HepG2 (cell line): Measurements from ENCODE around the gene ZNF629. TPM values are rescaled to one million over a fixed set of nuclear protein-coding genes. Genes with fewer than 3 reads are reported as not detected.

ENCODE experiments used
- BCL6 ChIP-seq: IDR thresholded peaks from 2 replicates; pipeline ENCODE4 v1.6.1; 2016; ENCODE audit warnings: missing genetic modification reagents, missing compliant biosample characterization
- BRD4 ChIP-seq: sonication (generic); formaldehyde crosslinking; IDR thresholded peaks from 2 replicates; pipeline ENCODE4 v1.4.0; 2020; ENCODE audit warnings: missing genetic modification reagents
- CCDC6 ChIP-seq: sonication (generic); formaldehyde crosslinking; IDR thresholded peaks from 2 replicates; pipeline ENCODE4 v1.8.1; 2022; ENCODE audit warnings: mild to moderate bottlenecking, missing genetic modification reagents, moderate library complexity
- FOXC1 ChIP-seq: sonication (generic); formaldehyde crosslinking; IDR thresholded peaks from 2 replicates; pipeline ENCODE4 v1.8.0; 2022; ENCODE audit warnings: mild to moderate bottlenecking, missing genetic modification reagents, borderline replicate concordance
- HNF4A ChIP-seq: sonication (generic); formaldehyde crosslinking; IDR thresholded peaks from 2 replicates; pipeline ENCODE4 v1.4.0; 2020; ENCODE audit warnings: missing genetic modification reagents
- MTA1 ChIP-seq: sonication (generic); formaldehyde crosslinking; IDR thresholded peaks from 2 replicates; pipeline ENCODE4 v1.4.0; 2020; ENCODE audit warnings: missing genetic modification reagents, mild to moderate bottlenecking, borderline replicate concordance
- NCOA5 ChIP-seq: sonication (generic); formaldehyde crosslinking; IDR thresholded peaks from 2 replicates; pipeline ENCODE4 v1.4.0; 2020; ENCODE audit warnings: missing genetic modification reagents
- NKX3-1 ChIP-seq: sonication (generic); formaldehyde crosslinking; IDR thresholded peaks from 2 replicates; pipeline ENCODE4 v1.5.0; 2020; ENCODE audit warnings: missing genetic modification reagents
- NONO ChIP-seq, 2 experiments: fragments of 450-650 bp in 1 of 2; sonication (generic) in 1 of 2; formaldehyde crosslinking in 1 of 2; IDR thresholded peaks in 1 of 2; conservative IDR thresholded peaks in 1 of 2; 2 replicates each; pipeline versions ENCODE4 v1.6.1 to v1.8.0; 2017 to 2022; ENCODE audit warnings: mild to moderate bottlenecking in 1 of 2, missing genetic modification reagents in 1 of 2, moderate library complexity in 1 of 2
- POLR2A ChIP-seq, 2 experiments: IDR thresholded peaks; 2 replicates each; pipeline ENCODE4 v1.6.1; 2011; ENCODE audit warnings: low read depth in 2 of 2, low read length in 2 of 2, mild to moderate bottlenecking in 1 of 2, moderate library complexity in 1 of 2; ENCODE audit not compliant: insufficient read depth in 1 of 2
- POLR2AphosphoS2 ChIP-seq: IDR thresholded peaks from 2 replicates; pipeline ENCODE4 v1.6.1; 2011; ENCODE audit warnings: low read depth, low read length, improper control_type of control experiment
- POLR2AphosphoS5 ChIP-seq: IDR thresholded peaks from 2 replicates; pipeline ENCODE4 v1.6.1; 2012; ENCODE audit warnings: low read depth, low read length
- RBFOX2 ChIP-seq: fragments of 200-400 bp; formaldehyde crosslinking; IDR thresholded peaks from 2 replicates; pipeline ENCODE4 v1.6.1; 2017; ENCODE audit warnings: low read depth, mild to moderate bottlenecking, low read length
- RBM39 ChIP-seq: fragments of 200-400 bp; formaldehyde crosslinking; IDR thresholded peaks from one replicate; pipeline ENCODE4 v1.6.1; 2018; ENCODE audit warnings: antibody characterized with exemption, mild to moderate bottlenecking, low read depth, low read length; ENCODE audit not compliant: poor library complexity, severe bottlenecking
- SNAI1 ChIP-seq: sonication (generic); formaldehyde crosslinking; IDR thresholded peaks from 2 replicates; pipeline ENCODE4 v1.5.0; 2020; ENCODE audit warnings: mild to moderate bottlenecking, missing genetic modification reagents, borderline replicate concordance
- STAG1 ChIP-seq: sonication (generic); formaldehyde crosslinking; IDR thresholded peaks from 2 replicates; pipeline ENCODE4 v1.4.0; 2020; ENCODE audit warnings: missing genetic modification reagents
- XBP1 ChIP-seq: sonication (generic); formaldehyde crosslinking; IDR thresholded peaks from 2 replicates; pipeline ENCODE4 v1.5.0; 2020; ENCODE audit warnings: missing genetic modification reagents
- YY1 ChIP-seq: IDR thresholded peaks from 2 replicates; pipeline ENCODE4 v1.6.1; 2011; ENCODE audit warnings: low read length, low read depth, moderate library complexity, mild to moderate bottlenecking; ENCODE audit not compliant: insufficient read depth, insufficient replicate concordance
- ZFX ChIP-seq: sonication (generic); formaldehyde crosslinking; IDR thresholded peaks from 2 replicates; pipeline ENCODE4 v1.4.0; 2020; ENCODE audit warnings: mild to moderate bottlenecking, low read depth, missing genetic modification reagents, moderate library complexity
- ZNF253 ChIP-seq: sonication (generic); formaldehyde crosslinking; IDR thresholded peaks from 2 replicates; pipeline ENCODE4 v1.8.0; 2022; ENCODE audit warnings: mild to moderate bottlenecking, missing genetic modification reagents, borderline replicate concordance
- ZNF256 ChIP-seq: sonication (generic); formaldehyde crosslinking; conservative IDR thresholded peaks from 2 replicates; pipeline ENCODE4 v1.4.0; 2020; ENCODE audit warnings: missing genetic modification reagents
- ZNF263 ChIP-seq: sonication (generic); formaldehyde crosslinking; IDR thresholded peaks from 2 replicates; pipeline ENCODE4 v1.4.0; 2020; ENCODE audit warnings: missing genetic modification reagents
- ZNF274 ChIP-seq: sonication (generic); formaldehyde crosslinking; IDR thresholded peaks from 2 replicates; pipeline ENCODE4 v1.5.1; 2020; ENCODE audit warnings: mild to moderate bottlenecking, missing genetic modification reagents
- ZNF343 ChIP-seq: sonication (generic); formaldehyde crosslinking; IDR thresholded peaks from 2 replicates; pipeline ENCODE4 v1.4.0; 2020; ENCODE audit warnings: mild to moderate bottlenecking, missing genetic modification reagents
- ZNF572 ChIP-seq: sonication (generic); formaldehyde crosslinking; IDR thresholded peaks from 2 replicates; pipeline ENCODE4 v1.5.1; 2020; ENCODE audit warnings: mild to moderate bottlenecking, missing genetic modification reagents
- ZNF660 ChIP-seq: sonication (generic); formaldehyde crosslinking; IDR thresholded peaks from 2 replicates; pipeline ENCODE4 v1.5.1; 2020; ENCODE audit warnings: mild to moderate bottlenecking, low read depth, missing genetic modification reagents, borderline replicate concordance
- ZNF766 ChIP-seq: sonication (generic); formaldehyde crosslinking; IDR thresholded peaks from 2 replicates; pipeline ENCODE4 v1.5.0; 2020; ENCODE audit warnings: missing genetic modification reagents, borderline replicate concordance
- ZNF776 ChIP-seq: sonication (generic); formaldehyde crosslinking; IDR thresholded peaks from 2 replicates; pipeline ENCODE4 v1.4.0; 2020; ENCODE audit warnings: mild to moderate bottlenecking, missing genetic modification reagents
- ZNF790 ChIP-seq: sonication (generic); formaldehyde crosslinking; IDR thresholded peaks from 2 replicates; pipeline ENCODE4 v1.8.0; 2022; ENCODE audit warnings: missing genetic modification reagents, mild to moderate bottlenecking, borderline replicate concordance
- ZNF83 ChIP-seq: sonication (generic); formaldehyde crosslinking; IDR thresholded peaks from 2 replicates; pipeline ENCODE4 v1.4.0; 2020; ENCODE audit warnings: missing genetic modification reagents, mild to moderate bottlenecking, borderline replicate concordance
- ZNF883 ChIP-seq: sonication (generic); formaldehyde crosslinking; IDR thresholded peaks from 2 replicates; pipeline ENCODE4 v1.5.1; 2020; ENCODE audit warnings: mild to moderate bottlenecking, missing genetic modification reagents; ENCODE audit errors: not compliant biosample characterization
- ZSCAN12 ChIP-seq: sonication (generic); formaldehyde crosslinking; IDR thresholded peaks from 2 replicates; pipeline ENCODE4 v1.9.0; 2021; ENCODE audit warnings: mild to moderate bottlenecking, missing genetic modification reagents
- ZSCAN21 ChIP-seq: sonication (generic); formaldehyde crosslinking; IDR thresholded peaks from 2 replicates; pipeline ENCODE4 v1.8.0; 2022; ENCODE audit warnings: mild to moderate bottlenecking, missing genetic modification reagents, moderate library complexity, borderline replicate concordance
- polyA plus RNA-seq, 8 experiments: library from polyadenylated mRNA; depleted of rRNA in 3 of 8; stranded (reverse) in 7 of 8; unstranded in 1 of 8; fragments of >200 nt; fragmentation: Illumina TruSeq in 4 of 8; extraction: Trizol in 4 of 8; gene quantifications; 2 replicates each; pipeline versions ENCODE4 v1.2.1 to v1.2.3, GENCODE V29; 2011 to 2016; ENCODE audit warnings: low read depth in 4 of 8, missing spikeins in 1 of 8, mixed read lengths in 1 of 8; ENCODE audit not compliant: insufficient read depth in 1 of 8
- total RNA-seq, 5 experiments: library from RNA; depleted of rRNA; stranded (reverse); fragments of >200 nt; fragmentation: Illumina TruSeq; extraction: Trizol; gene quantifications; 2 replicates each; pipeline ENCODE4 v1.2.3, GENCODE V29; 2016; ENCODE audit warnings: low read depth in 1 of 5

ZNF629 gene
- total and polyA plus RNA-seq, 2 of the 13 experiments (the other 11 are each of a cell fraction or from before 2014, with no cell fraction given): 6.1 to 16.5 TPM

DNA sequence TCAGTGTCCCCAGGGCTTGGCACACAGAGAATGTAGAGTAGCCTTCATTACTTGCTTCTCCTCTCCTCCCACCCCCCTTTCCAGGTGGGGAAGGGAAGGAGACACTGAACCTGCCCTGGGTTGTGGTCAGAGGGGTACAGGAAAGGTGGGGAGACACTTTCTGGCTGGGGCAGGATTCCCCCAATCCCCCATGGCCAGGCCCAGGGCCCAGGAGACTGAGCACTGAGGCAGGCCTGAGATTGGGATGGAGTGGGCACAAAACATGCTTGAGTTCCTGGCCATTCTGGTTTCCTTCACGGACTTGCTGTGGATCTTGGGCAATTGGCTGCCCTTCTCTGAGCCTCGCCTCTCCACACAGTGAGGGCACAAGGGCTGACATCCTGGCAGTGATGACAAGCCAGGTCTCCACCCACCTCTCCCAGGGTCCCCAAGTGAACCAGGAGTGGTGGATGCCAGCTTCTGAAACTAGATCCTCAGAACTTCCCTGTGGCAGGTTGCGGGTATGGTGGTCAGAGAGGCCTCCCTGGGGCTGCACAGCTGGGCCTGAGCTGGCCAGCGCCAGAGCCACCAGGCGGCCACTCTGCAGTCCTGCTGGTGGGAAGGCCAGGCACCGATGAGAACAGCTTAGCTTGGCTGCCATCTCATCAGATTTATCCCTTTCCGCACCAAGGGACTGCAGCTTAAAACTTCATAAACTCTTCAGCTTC is 9.3 kb downstream of the ZNF629 start (continued):
- TF ChIP-seq ZNF83 (CRISPR knock-in tag) (no peak), ZNF256 (CRISPR knock-in tag) (peak; percentile 82; the same call in 1 of the 2 replicates), NCOA5 (CRISPR knock-in tag) (peak; percentile 80; the same call in 1 of the 2 replicates), ZNF776 (CRISPR knock-in tag) (0 out of 2 replicates have a peak, but pooled peaks have one; percentile 57), POLR2AphosphoS2 (no peak), ZSCAN12 (CRISPR knock-in tag) (peak; percentile 72; the same call in 1 of the 2 replicates), FOXC1 (CRISPR knock-in tag) (no peak), RBM39 (peak; percentile 45), ZFX (CRISPR knock-in tag) (peak; percentile 35; the same call in 1 of the 2 replicates), BRD4 (CRISPR knock-in tag) (no peak; the same call in 1 of the 2 replicates), HNF4A (peak; percentile 20; the same call in 1 of the 2 replicates), BCL6 (CRISPR knock-in tag) (no peak), STAG1 (CRISPR knock-in tag) (peak; percentile 5; the same call in 1 of the 2 replicates), SNAI1 (0 out of 2 replicates have a peak, but pooled peaks have one; percentile 7), ZNF660 (CRISPR knock-in tag) (0 out of 2 replicates have a peak, but pooled peaks have one; percentile 78), ZNF343 (peak; percentile 72), XBP1 (CRISPR knock-in tag) (peak; percentile 75; the same call in 1 of the 2 replicates), MTA1 (CRISPR knock-in tag) (peak; percentile 59; the same call in 1 of the 2 replicates), RBFOX2 (peak; percentile 64), YY1 (no peak), ZNF572 (no peak), ZNF263 (CRISPR knock-in tag) (peak; percentile 35; the same call in 1 of the 2 replicates), NONO (IDR thresholded peaks at IDR 0.05) (no peak), NONO (CRISPR knock-in tag; conservative IDR thresholded peaks at IDR 0.05) (peak; percentile 36; the same call in 1 of the 2 replicates), ZNF790 (no peak), ZNF274 (CRISPR knock-in tag) (0 out of 2 replicates have a peak, but pooled peaks have one; percentile 24), ZSCAN21 (CRISPR knock-in tag) (0 out of 2 replicates have a peak, but pooled peaks have one; percentile 32), ZNF766 (peak; percentile 55; the same call in 1 of the 2 replicates), POLR2A (IDR thresholded peaks at IDR 0.05; ENCODE audit: insufficient read depth in 1 of 2, low read depth in 2 of 2, low read length in 2 of 2) (peak; percentile 20 to 51; a peak in 3 of 4 replicates), NKX3-1 (CRISPR knock-in tag) (0 out of 2 replicates have a peak, but pooled peaks have one; percentile 25), ZNF883 (CRISPR knock-in tag) (peak; percentile 24), POLR2AphosphoS5 (peak; percentile 46), ZNF253 (CRISPR knock-in tag) (peak; percentile 55; the same call in 1 of the 2 replicates), CCDC6 (CRISPR knock-in tag) (peak; percentile 52; the same call in 1 of the 2 replicates)
